Tibial nerve (tissue), 4 donors: ENCODE measurements around the gene PPIF. TPM values are rescaled to one million over a fixed set of nuclear protein-coding genes. Genes with fewer than 3 reads are reported as not detected.
A peak's percentile ranks its signal among the peaks of the same experiment; 100 is the strongest.

ENCODE experiments used
- DNase-seq, 2 donors: peaks; one replicate each; pipeline ENCODE4 v3.0.0-alpha.2; 2019; ENCODE audit warnings: low spot score in 2 of 2
- H3K27ac ChIP-seq, 4 donors: fragments of 200-600 bp; sonication (generic) in 3 of 4; one replicate each; pipeline ENCODE4 v1.5.1; 2017 to 2019; ENCODE audit warnings: mild to moderate bottlenecking in 1 of 4
- H3K27me3 ChIP-seq, 2 donors: fragments of 200-600 bp; sonication (generic) in 1 of 2; one replicate each; pipeline versions ENCODE4 v1.5.1 to v1.6.0; 2017 to 2019
- H3K36me3 ChIP-seq, 3 donors: fragments of 200-600 bp; sonication (generic); one replicate each; pipeline ENCODE4 v1.5.1; 2018 to 2019
- H3K4me1 ChIP-seq, 4 donors: fragments of 200-600 bp; sonication (generic) in 3 of 4; one replicate each; pipeline ENCODE4 v1.5.1; 2017 to 2019
- H3K4me3 ChIP-seq, 4 donors: fragments of 200-600 bp; sonication (generic) in 3 of 4; one replicate each; pipeline ENCODE4 v1.5.1; 2017 to 2019; ENCODE audit warnings: mild to moderate bottlenecking in 1 of 4, moderate library complexity in 1 of 4
- H3K9me3 ChIP-seq, 4 donors: fragments of 200-600 bp; sonication (generic) in 3 of 4; one replicate each; pipeline ENCODE4 v1.5.1; 2017 to 2019
- EP300 ChIP-seq, 2 donors: sonication (generic); formaldehyde crosslinking; IDR thresholded peaks; one replicate each; pipeline ENCODE4 v1.6.1; 2017; ENCODE audit warnings: antibody characterized with exemption in 2 of 2, mild to moderate bottlenecking in 1 of 2
- POLR2A ChIP-seq, 2 donors: fragments of 450-650 bp; IDR thresholded peaks; one replicate each; pipeline ENCODE4 v1.6.1; 2017; ENCODE audit warnings: antibody characterized with exemption in 2 of 2, mild to moderate bottlenecking in 2 of 2, moderate library complexity in 2 of 2
- WGBS, 2 donors: methylation state at CpG; one replicate each; pipeline ENCODE4 v1.1.5; 2018; 5-methylcytosine and 5-hydroxymethylcytosine counted together
- total RNA-seq, 4 donors: library from RNA; depleted of rRNA; stranded (reverse); fragments of >200 nt; gene quantifications; one replicate each; pipeline ENCODE4 v1.1.0, GENCODE V29; 2016
- TF ChIP-seq, protein P1 (sequence below), 5 experiments: fragments of 200-600 bp in 3 of 5; fragments of 450-650 bp in 2 of 5; sonication (generic) in 3 of 5; IDR thresholded peaks; one replicate each; pipeline ENCODE4 v1.5.1; 2016 to 2019; ENCODE audit warnings: antibody characterized with exemption in 5 of 5, mild to moderate bottlenecking in 3 of 5, moderate library complexity in 2 of 5

PPIF gene
- total RNA-seq, 4 donors from 2014 or later: 16.6 to 36.0 (median 20.6) TPM

DNA sequence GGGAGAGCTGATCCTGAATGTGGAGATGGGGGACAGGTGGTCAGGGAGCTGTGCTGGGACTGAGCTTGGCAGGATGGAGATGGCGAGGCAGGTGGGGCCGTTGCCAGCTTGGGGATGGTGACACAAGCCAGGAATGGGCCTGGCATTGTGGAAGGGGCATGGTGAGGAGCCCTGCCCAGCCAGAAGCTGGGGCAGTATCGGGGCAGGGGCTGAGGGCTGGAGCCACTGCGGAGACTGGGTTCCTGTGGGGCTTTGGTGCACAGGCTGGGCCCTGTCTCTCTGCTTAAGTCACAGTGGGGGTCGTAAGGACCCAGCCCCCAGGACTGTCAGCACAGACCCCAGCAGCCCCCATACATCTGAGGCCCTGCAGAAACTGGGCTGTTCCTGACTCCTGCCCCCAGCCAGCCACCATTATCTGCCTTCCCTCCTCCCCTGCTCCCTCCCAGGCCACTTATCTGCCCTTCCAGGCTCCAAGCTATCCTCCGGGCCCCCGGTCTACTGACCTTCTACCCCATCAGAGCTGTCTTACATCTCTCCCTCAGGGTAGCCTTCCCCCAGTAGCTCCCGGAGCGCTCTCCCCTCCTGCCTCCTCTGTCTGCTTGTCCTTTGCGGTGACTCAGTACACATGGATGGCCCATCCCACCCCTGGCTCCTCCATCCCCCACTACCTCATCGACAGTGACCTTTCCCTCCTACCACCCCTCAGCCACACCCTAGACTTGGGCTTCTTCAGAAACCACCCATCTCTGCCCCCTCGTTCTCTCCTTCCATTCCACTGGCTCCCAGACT is 44.2 kb downstream of the PPIF start:
- Histone ChIP-seq H3K27me3 (no peaks in the 10 kb centered on the region), H3K4me1 (peaks cover 0 to 66% (median 14%) of the 10 kb centered on the region in 4 donors), H3K4me3 (no peak overlapping the region), H3K36me3 (peaks cover 0 to 70% (median 0%) of the 10 kb centered on the region in 3 donors), H3K9me3 (no peaks in the 10 kb centered on the region), H3K27ac (peak overlapping the region in 3 of 4 donors; percentile 27 to 84 (median 47))
- WGBS, 2 donors: 56% methylated on average over 12 of the region's 12 CpGs
- no peak for DNase-seq
- TF ChIP-seq, protein P1, sequence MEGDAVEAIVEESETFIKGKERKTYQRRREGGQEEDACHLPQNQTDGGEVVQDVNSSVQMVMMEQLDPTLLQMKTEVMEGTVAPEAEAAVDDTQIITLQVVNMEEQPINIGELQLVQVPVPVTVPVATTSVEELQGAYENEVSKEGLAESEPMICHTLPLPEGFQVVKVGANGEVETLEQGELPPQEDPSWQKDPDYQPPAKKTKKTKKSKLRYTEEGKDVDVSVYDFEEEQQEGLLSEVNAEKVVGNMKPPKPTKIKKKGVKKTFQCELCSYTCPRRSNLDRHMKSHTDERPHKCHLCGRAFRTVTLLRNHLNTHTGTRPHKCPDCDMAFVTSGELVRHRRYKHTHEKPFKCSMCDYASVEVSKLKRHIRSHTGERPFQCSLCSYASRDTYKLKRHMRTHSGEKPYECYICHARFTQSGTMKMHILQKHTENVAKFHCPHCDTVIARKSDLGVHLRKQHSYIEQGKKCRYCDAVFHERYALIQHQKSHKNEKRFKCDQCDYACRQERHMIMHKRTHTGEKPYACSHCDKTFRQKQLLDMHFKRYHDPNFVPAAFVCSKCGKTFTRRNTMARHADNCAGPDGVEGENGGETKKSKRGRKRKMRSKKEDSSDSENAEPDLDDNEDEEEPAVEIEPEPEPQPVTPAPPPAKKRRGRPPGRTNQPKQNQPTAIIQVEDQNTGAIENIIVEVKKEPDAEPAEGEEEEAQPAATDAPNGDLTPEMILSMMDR (IDR thresholded peaks at IDR 0.05): no peak
- TF ChIP-seq EP300 (IDR thresholded peaks at IDR 0.05) (no peak), POLR2A (IDR thresholded peaks at IDR 0.05) (no peak)

DNA sequence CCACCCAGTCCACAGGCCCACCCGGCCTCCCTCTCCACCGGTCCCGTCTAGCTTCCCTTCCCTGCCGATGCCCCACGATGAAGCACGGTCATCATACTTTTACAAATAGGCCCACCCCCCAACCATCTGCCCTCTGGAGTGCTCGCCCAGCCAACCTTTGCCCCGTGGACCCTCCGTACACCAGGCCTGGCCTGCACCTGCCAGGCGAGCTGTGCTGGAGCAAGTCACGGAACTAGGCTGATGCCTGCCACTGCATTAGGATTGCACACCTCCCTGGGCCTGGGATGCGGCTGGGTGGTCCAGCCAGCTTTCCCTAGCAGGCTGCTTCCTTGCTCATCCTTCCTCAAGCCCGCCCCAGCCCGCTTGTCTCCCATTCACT is 44.7 kb downstream of the PPIF start:
- Histone ChIP-seq H3K9me3 (no peaks in the 10 kb centered on the region), H3K27me3 (no peaks in the 10 kb centered on the region), H3K4me3 (no peak overlapping the region), H3K4me1 (peaks cover 0 to 71% (median 16%) of the 10 kb centered on the region in 4 donors), H3K27ac (peak overlapping the region in 2 of 4 donors; percentile 47 to 84), H3K36me3 (peaks cover 0 to 65% (median 0%) of the 10 kb centered on the region in 3 donors)
- no peak for TF ChIP-seq EP300 (IDR thresholded peaks at IDR 0.05)
- TF ChIP-seq POLR2A (IDR thresholded peaks at IDR 0.05): no peak
- TF ChIP-seq, protein P1 (IDR thresholded peaks at IDR 0.05): no peak
- DNase-seq: no peak
- 62 to 75% methylated on average over 12 to 14 of the region's 14 CpGs for WGBS, 2 donors

DNA sequence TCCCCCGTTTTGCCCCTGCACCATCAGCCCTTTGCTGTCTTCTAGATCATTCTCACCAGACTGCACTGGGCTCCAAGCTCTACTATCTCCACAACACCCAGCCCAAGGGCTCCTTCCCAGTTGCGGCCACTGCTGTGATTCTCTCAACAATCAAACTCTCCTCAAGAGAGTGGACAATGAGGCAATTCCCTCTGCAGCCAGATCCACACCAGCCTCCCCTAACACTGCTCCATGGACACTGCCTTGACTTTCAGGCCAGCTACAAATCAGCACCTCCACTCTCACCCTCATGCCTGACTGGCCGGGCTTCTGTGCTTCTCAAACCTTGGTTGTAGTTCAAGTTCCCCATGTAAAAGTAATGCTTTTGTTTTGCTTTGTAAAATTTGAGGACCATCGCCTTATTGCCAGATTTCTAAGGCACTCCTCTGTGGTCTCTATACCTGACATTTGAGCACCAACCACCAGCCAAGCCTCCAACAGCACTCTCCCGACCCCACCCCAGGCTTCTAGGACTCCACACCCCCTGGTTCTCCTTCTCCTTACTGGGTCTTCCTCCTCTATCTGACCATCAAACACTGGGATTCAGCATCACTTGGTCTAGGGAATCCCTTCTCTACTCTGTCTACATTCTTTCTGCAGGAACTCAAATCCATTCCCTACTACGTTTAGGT is 45.4 kb downstream of the PPIF start:
- Histone ChIP-seq H3K4me3 (no peak overlapping the region), H3K9me3 (no peaks in the 10 kb centered on the region), H3K4me1 (peaks cover 0 to 78% (median 20%) of the 10 kb centered on the region in 4 donors), H3K36me3 (peaks cover 0 to 58% (median 0%) of the 10 kb centered on the region in 3 donors), H3K27me3 (no peaks in the 10 kb centered on the region), H3K27ac (peak overlapping the region in 2 of 4 donors; percentile 7 to 84)
- TF ChIP-seq EP300 (IDR thresholded peaks at IDR 0.05) (no peak), POLR2A (IDR thresholded peaks at IDR 0.05) (no peak)
- TF ChIP-seq, protein P1 (IDR thresholded peaks at IDR 0.05): no peak
- no peak for DNase-seq
- WGBS, 2 donors: 67 to 76% methylated on average over 6 of the region's 6 CpGs

- peaks cover 0 to 51% (median 0%) of the 10 kb centered on the region in 3 donors for H3K36me3 ChIP-seq
- H3K27ac ChIP-seq: peak overlapping the region in 2 of 4 donors; percentile 7 to 84
- H3K4me3 ChIP-seq: no peak overlapping the region
- no peaks in the 10 kb centered on the region for H3K9me3 ChIP-seq
- TF ChIP-seq EP300 (IDR thresholded peaks at IDR 0.05): no peak
- no peak for TF ChIP-seq POLR2A (IDR thresholded peaks at IDR 0.05)
- TF ChIP-seq, protein P1 (IDR thresholded peaks at IDR 0.05): no peak
- no peaks in the 10 kb centered on the region for H3K27me3 ChIP-seq
- H3K4me1 ChIP-seq: peaks cover 0 to 83% (median 24%) of the 10 kb centered on the region in 4 donors
- no peak for DNase-seq
- 80 to 88% methylated on average over 4 of the region's 4 CpGs for WGBS, 2 donors
Observed at GRCh38 chr10:79393221-79393923, 46.1 kb downstream of the PPIF start.
